ENCODE measurements around the gene CCDC187. TPM values are rescaled to one million over a fixed set of nuclear protein-coding genes. Genes with fewer than 3 reads are reported as not detected.

Gene CCDC187
- total RNA-seq, 1 experiment from 2014 or later, result 0.11 TPM

DNA sequence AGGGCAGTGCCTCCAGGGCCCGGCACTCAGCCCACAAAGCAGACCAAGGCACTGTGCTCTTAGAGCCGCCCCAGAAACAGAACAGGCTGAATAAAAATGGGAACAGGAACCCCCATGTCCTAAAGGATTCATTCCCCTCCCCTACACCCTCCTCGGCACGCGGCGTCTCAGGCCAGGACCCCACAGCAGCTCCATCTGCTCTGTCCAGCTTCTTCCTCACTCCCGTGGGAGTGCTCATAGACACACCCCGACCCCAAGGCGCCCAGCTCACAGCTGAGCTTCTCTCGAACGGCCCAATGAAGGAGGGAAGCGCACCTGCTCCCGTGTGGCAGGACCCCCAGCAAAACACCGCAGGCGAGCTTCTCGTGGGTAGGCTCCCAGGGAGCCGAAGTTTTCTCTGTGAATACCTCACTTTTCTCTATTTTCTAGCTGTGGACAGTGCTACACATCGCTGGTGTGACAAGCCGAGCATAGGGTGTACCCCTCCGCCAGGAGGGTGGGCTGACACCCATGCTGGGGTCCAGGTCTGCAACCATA, 42.9 kb downstream of the CCDC187 start:
- DNase-seq, result no peak
- Histone ChIP-seq H3K4me3 (ENCODE audit: low read depth, low read length) (no peak overlapping the region), H3K27me3 (replicated peaks; ENCODE audit: control insufficient read depth, insufficient read depth, low read length) (no peaks in the 10 kb centered on the region), H3K9me3 (no peaks in the 10 kb centered on the region), H3K36me3 (ENCODE audit: control insufficient read depth, insufficient read depth, low read length) (no peaks in the 10 kb centered on the region), H3K4me1 (no peaks in the 10 kb centered on the region)
- peaks cover 3% of the 10 kb centered on the region for H3K36me3 Mint-ChIP-seq (ENCODE audit: insufficient read depth, unreplicated experiment)
- no peak overlapping the region for H3K27ac Mint-ChIP-seq (ENCODE audit: unreplicated experiment)
- BruUV-seq (replicated peaks), result no TSS peak
- no peaks in the 10 kb centered on the region for H3K4me1 Mint-ChIP-seq (ENCODE audit: low read depth, unreplicated experiment)
- intact Hi-C loops (cut with micrococcal nuclease; ENCODE audit: unreplicated experiment), result no loop called here
- no peaks in the 10 kb centered on the region for H3K27me3 Mint-ChIP-seq (ENCODE audit: insufficient read depth, unreplicated experiment)
- CTCF ChIA-PET, result no interaction called here
- no peak overlapping the region for H3K4me3 Mint-ChIP-seq (ENCODE audit: unreplicated experiment)
- H3K9me3 Mint-ChIP-seq (ENCODE audit: unreplicated experiment), result no peaks in the 10 kb centered on the region
- POLR2A ChIA-PET, result no interaction called here
- TF ChIP-seq, protein P1, sequence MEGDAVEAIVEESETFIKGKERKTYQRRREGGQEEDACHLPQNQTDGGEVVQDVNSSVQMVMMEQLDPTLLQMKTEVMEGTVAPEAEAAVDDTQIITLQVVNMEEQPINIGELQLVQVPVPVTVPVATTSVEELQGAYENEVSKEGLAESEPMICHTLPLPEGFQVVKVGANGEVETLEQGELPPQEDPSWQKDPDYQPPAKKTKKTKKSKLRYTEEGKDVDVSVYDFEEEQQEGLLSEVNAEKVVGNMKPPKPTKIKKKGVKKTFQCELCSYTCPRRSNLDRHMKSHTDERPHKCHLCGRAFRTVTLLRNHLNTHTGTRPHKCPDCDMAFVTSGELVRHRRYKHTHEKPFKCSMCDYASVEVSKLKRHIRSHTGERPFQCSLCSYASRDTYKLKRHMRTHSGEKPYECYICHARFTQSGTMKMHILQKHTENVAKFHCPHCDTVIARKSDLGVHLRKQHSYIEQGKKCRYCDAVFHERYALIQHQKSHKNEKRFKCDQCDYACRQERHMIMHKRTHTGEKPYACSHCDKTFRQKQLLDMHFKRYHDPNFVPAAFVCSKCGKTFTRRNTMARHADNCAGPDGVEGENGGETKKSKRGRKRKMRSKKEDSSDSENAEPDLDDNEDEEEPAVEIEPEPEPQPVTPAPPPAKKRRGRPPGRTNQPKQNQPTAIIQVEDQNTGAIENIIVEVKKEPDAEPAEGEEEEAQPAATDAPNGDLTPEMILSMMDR (IDR thresholded peaks at IDR 0.05; ENCODE audit: insufficient read depth in 1 of 2, low read depth in 1 of 2, low read length in 1 of 2, severe bottlenecking in 1 of 2, unreplicated experiment in 1 of 2), result no peak

DNA sequence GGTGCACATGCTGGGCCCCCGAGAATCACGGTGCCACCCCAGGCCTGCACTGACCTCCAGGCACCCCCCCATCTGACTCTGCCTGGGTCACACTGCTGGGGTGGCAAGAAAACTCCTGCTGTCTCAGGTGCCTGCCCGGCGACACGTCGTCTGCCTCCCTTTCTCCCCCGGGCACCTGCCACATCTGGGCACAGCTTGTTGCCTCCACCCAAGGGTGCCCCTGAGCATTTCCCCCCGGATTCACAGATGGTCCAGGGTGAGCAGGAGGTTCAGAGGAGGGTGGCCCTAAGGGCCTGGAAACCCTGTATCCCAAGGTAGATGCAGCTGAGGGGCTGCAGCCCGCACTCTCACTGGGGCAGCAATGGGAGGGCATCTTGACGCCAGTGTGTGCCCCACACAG, 43.4 kb downstream of the CCDC187 start:
- no peaks in the 10 kb centered on the region for H3K4me1 Mint-ChIP-seq (ENCODE audit: low read depth, unreplicated experiment)
- BruUV-seq (replicated peaks), result no TSS peak
- no peaks in the 10 kb centered on the region for H3K9me3 Mint-ChIP-seq (ENCODE audit: unreplicated experiment)
- no peak overlapping the region for H3K27ac Mint-ChIP-seq (ENCODE audit: unreplicated experiment)
- no peak overlapping the region for H3K4me3 Mint-ChIP-seq (ENCODE audit: unreplicated experiment)
- POLR2A ChIA-PET, result no interaction called here
- H3K27me3 ChIP-seq (replicated peaks; ENCODE audit: control insufficient read depth, insufficient read depth, low read length), result no peaks in the 10 kb centered on the region
- intact Hi-C loops (cut with micrococcal nuclease; ENCODE audit: unreplicated experiment), result no loop called here
- TF ChIP-seq, protein P1 (IDR thresholded peaks at IDR 0.05; ENCODE audit: insufficient read depth in 1 of 2, low read depth in 1 of 2, low read length in 1 of 2, severe bottlenecking in 1 of 2, unreplicated experiment in 1 of 2), result no peak
- no peak for DNase-seq
- CTCF ChIA-PET, result no interaction called here
- no peaks in the 10 kb centered on the region for H3K4me1 ChIP-seq
- no peaks in the 10 kb centered on the region for H3K27me3 Mint-ChIP-seq (ENCODE audit: insufficient read depth, unreplicated experiment)
- H3K4me3 ChIP-seq (ENCODE audit: low read depth, low read length), result no peak overlapping the region
- H3K36me3 ChIP-seq (ENCODE audit: control insufficient read depth, insufficient read depth, low read length), result no peaks in the 10 kb centered on the region
- H3K36me3 Mint-ChIP-seq (ENCODE audit: insufficient read depth, unreplicated experiment), result peaks cover 4% of the 10 kb centered on the region
- H3K9me3 ChIP-seq, result no peaks in the 10 kb centered on the region

DNA sequence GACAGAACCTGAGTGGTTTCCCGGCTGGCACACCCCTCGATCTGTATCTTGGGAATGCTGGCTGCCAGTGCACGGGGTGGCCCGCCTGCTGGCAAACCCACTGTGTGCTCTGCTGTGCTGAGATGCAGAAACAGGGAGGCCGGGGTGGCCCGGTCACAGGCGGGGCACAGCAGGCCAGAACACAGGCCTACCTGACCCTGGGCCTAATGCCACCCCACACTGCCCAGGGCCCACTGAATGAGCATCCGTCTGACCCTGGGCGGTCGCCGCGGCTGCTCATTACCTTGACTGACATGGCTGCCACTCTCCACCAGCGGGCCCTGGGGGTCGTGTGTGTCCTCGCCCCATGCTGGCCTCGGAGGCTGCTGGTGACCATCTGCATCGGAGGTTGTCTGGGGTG, 44.1 kb downstream of the CCDC187 start:
- Histone ChIP-seq H3K4me1 (no peaks in the 10 kb centered on the region), H3K27me3 (replicated peaks; ENCODE audit: control insufficient read depth, insufficient read depth, low read length) (no peaks in the 10 kb centered on the region), H3K9me3 (no peaks in the 10 kb centered on the region), H3K4me3 (ENCODE audit: low read depth, low read length) (no peak overlapping the region), H3K36me3 (ENCODE audit: control insufficient read depth, insufficient read depth, low read length) (no peaks in the 10 kb centered on the region)
- no peak overlapping the region for H3K27ac Mint-ChIP-seq (ENCODE audit: unreplicated experiment)
- DNase-seq, result no peak
- TF ChIP-seq, protein P1 (IDR thresholded peaks at IDR 0.05; ENCODE audit: insufficient read depth in 1 of 2, low read depth in 1 of 2, low read length in 1 of 2, severe bottlenecking in 1 of 2, unreplicated experiment in 1 of 2), result no peak
- no peak overlapping the region for H3K4me3 Mint-ChIP-seq (ENCODE audit: unreplicated experiment)
- peaks cover 4% of the 10 kb centered on the region for H3K36me3 Mint-ChIP-seq (ENCODE audit: insufficient read depth, unreplicated experiment)
- no peaks in the 10 kb centered on the region for H3K27me3 Mint-ChIP-seq (ENCODE audit: insufficient read depth, unreplicated experiment)
- H3K9me3 Mint-ChIP-seq (ENCODE audit: unreplicated experiment), result no peaks in the 10 kb centered on the region
- intact Hi-C loops (cut with micrococcal nuclease; ENCODE audit: unreplicated experiment), result no loop called here
- no TSS peak for BruUV-seq (replicated peaks)
- POLR2A ChIA-PET, result no interaction called here
- no peaks in the 10 kb centered on the region for H3K4me1 Mint-ChIP-seq (ENCODE audit: low read depth, unreplicated experiment)
- CTCF ChIA-PET, result interaction anchor here (0.7 kb wide), 1 partner anchor 31 kb away, joined by 3 read pairs; no protein-coding TSS in a partner anchor
